Kidney (tissue), 14 donors: Measurements from ENCODE around the gene AAMDC. TPM values are rescaled to one million over a fixed set of nuclear protein-coding genes. Genes with fewer than 3 reads are reported as not detected.

Experiments
- DNase-seq, 5 donors: peaks; one replicate each; pipeline ENCODE4 v3.0.0-alpha.2; 2013 to 2020
- FAIRE-seq: peaks from 2 replicates; lab custom pipeline; 2012; peaks lifted over from hg19 to GRCh38; lab: Jason Lieb, UNC
- H3K27ac ChIP-seq, 2 donors: one replicate each; pipeline ENCODE4 v1.7.0; 2013; ENCODE audit warnings: low read depth in 2 of 2, low read length in 2 of 2, inconsistent platforms in 1 of 2
- H3K27me3 ChIP-seq: one replicate; pipeline ENCODE4 v1.7.1; 2013; ENCODE audit warnings: low read length, inconsistent platforms; ENCODE audit not compliant: control insufficient read depth, insufficient read depth
- H3K36me3 ChIP-seq, 3 donors: one replicate each; pipeline versions ENCODE4 v1.7.0 to v1.7.1; 2013; ENCODE audit warnings: low read length in 3 of 3, control low read depth in 1 of 3, inconsistent platforms in 1 of 3; ENCODE audit not compliant: insufficient read depth in 3 of 3, control insufficient read depth in 2 of 3
- H3K4me1 ChIP-seq, 3 donors: one replicate each; pipeline versions ENCODE4 v1.7.0 to v1.7.1; 2013; ENCODE audit warnings: low read length in 3 of 3, inconsistent platforms in 1 of 3, low read depth in 1 of 3; ENCODE audit not compliant: control insufficient read depth in 2 of 3, insufficient read depth in 2 of 3
- H3K4me3 ChIP-seq, 3 donors: one replicate each; pipeline versions ENCODE4 v1.7.0 to v1.8.1; 2013; ENCODE audit warnings: low read length in 3 of 3, control low read depth in 1 of 3, inconsistent platforms in 1 of 3
- H3K9ac ChIP-seq, 3 donors: one replicate each; pipeline versions ENCODE4 v1.7.0 to v1.7.1; 2013; ENCODE audit warnings: low read length in 3 of 3, control low read depth in 1 of 3, inconsistent platforms in 1 of 3
- H3K9me3 ChIP-seq, 3 donors: one replicate each; pipeline versions ENCODE4 v1.7.0 to v1.7.1; 2013; ENCODE audit warnings: low read length in 3 of 3, control low read depth in 1 of 3, inconsistent platforms in 1 of 3; ENCODE audit not compliant: control insufficient read depth in 2 of 3, insufficient read depth in 1 of 3
- CTCF ChIP-seq: IDR thresholded peaks from 3 replicates; pipeline ENCODE4 v1.5.1; 2012; ENCODE audit warnings: mild to moderate bottlenecking, moderate library complexity, borderline replicate concordance; ENCODE audit not compliant: insufficient read depth; ENCODE audit errors: extremely low read depth
- intact Hi-C: fragments of 100-400 bp; cut with DNase I; formaldehyde crosslinking; loops from one replicate; pipeline ENCODE4 v1.11.1; 2022
- polyA plus RNA-seq: library from polyadenylated mRNA; stranded (reverse); fragments of 350-450 nt; fragmentation: Illumina TruSeq; extraction: RNeasy Lipid Tissue Mini Kit (QIAGEN cat#74804); gene quantifications from one replicate; pipeline ENCODE4 v1.2.3, GENCODE V29; 2014; ENCODE audit warnings: low read depth, low replicate concordance; ENCODE audit not compliant: insufficient read depth
- total RNA-seq: library from RNA; stranded (reverse); fragmentation: NEBNext Ultra II Directional; extraction: Animal tissue kit (Norgen Biotek cat#: 25700); gene quantifications from one replicate; pipeline ENCODE4 v1.2.1, GENCODE V29; 2021
- donor health status: control.
- donor health status: control.
- donor health status: control.
- donor health status: control.
- donor health status: control.
- donor health status: DM: yes; HTN: yes; CAD: no.
- donor health status: Normal renal cell carcinoma (clear cell type).

Gene AAMDC
- total and polyA plus RNA-seq, 2 donors from 2014 or later, result 35.8 to 70.8 TPM

- no peak overlapping the region for H3K27ac ChIP-seq
- H3K4me1 ChIP-seq, result peaks cover 0 to 7% (median 3%) of the 10 kb centered on the region in 3 donors
- H3K9me3 ChIP-seq, result no peaks in the 10 kb centered on the region
- TF ChIP-seq CTCF, result no peak
- H3K9ac ChIP-seq, result no peak overlapping the region
- DNase-seq (peak in 2 of 5 donors; percentile 29 to 53), FAIRE-seq (no peak)
- no peaks in the 10 kb centered on the region for H3K36me3 ChIP-seq
- intact Hi-C loops, result no loop called here
- no peak overlapping the region for H3K4me3 ChIP-seq
- no peaks in the 10 kb centered on the region for H3K27me3 ChIP-seq
These were observed 2.8 kb downstream of the AAMDC start for GRCh38 chr11:77823775-77824174.

GRCh38 chr11:77828926-77829325 is 8.0 kb downstream of the AAMDC start:
- Histone ChIP-seq H3K9ac (no peak overlapping the region), H3K4me3 (no peak overlapping the region), H3K9me3 (no peaks in the 10 kb centered on the region), H3K27ac (no peak overlapping the region), H3K4me1 (peaks cover 0 to 1% (median 0%) of the 10 kb centered on the region in 3 donors), H3K36me3 (no peaks in the 10 kb centered on the region), H3K27me3 (no peaks in the 10 kb centered on the region)
- no peak for TF ChIP-seq CTCF
- intact Hi-C loops, result no loop called here
- DNase-seq (no peak), FAIRE-seq (no peak)

- no peaks in the 10 kb centered on the region for H3K36me3 ChIP-seq
- DNase-seq, result no peak
- no peak overlapping the region for H3K4me3 ChIP-seq
- H3K27me3 ChIP-seq, result no peaks in the 10 kb centered on the region
- H3K9ac ChIP-seq, result no peak overlapping the region
- H3K9me3 ChIP-seq, result no peaks in the 10 kb centered on the region
- H3K4me1 ChIP-seq, result no peaks in the 10 kb centered on the region
- H3K27ac ChIP-seq, result no peak overlapping the region
- intact Hi-C loops, result no loop called here
- TF ChIP-seq CTCF, result no peak
- no peak for FAIRE-seq
These were observed 12.4 kb downstream of the AAMDC start for GRCh38 chr11:77833302-77833701.
